ACHN (cell line): ENCODE measurements around the gene TCF3.
A peak's percentile ranks its signal among the peaks of the same experiment; 100 is the strongest.

Experiments used
- DNase-seq: peaks from one replicate; pipeline ENCODE4 v3.0.0-alpha.2; 2015
- in situ Hi-C: cut with HindIII; loops from 2 replicates; pipeline ENCODE4 v1.10.0; 2017; ENCODE audit warnings: low sequenced_read_pairs, low pct_ligation_motif_present, low pct_unique_long_range_greater_than_20kb

TCF3 gene

GRCh38 chr19:1619094-1619439 lies 33.3 kb downstream of the TCF3 start:
- in situ Hi-C loops: no loop called here
- DNase-seq: no peak

- DNase-seq: peak; percentile 25
- in situ Hi-C loops: no loop called here
These were observed 34.0 kb downstream of the TCF3 start for GRCh38 chr19:1618157-1619093.

GRCh38 chr19:1616875-1617274 lies 35.5 kb downstream of the TCF3 start:
- DNase-seq: no peak
- in situ Hi-C loops: no loop called here

GRCh38 chr19:1616396-1616795 lies 36.0 kb downstream of the TCF3 start:
- no peak for DNase-seq
- in situ Hi-C loops: no loop called here

GRCh38 chr19:1615156-1615765 lies 37.2 kb downstream of the TCF3 start:
- in situ Hi-C loops: no loop called here
- DNase-seq: no peak

- no peak for DNase-seq
- in situ Hi-C loops: no loop called here
These were observed 38.4 kb downstream of the TCF3 start for GRCh38 chr19:1613808-1614570.

GRCh38 chr19:1613146-1613545 lies 39.3 kb downstream of the TCF3 start:
- no peak for DNase-seq
- in situ Hi-C loops: no loop called here

- in situ Hi-C loops: no loop called here
- no peak for DNase-seq
These were observed 40.0 kb downstream of the TCF3 start for GRCh38 chr19:1612114-1613086.

- in situ Hi-C loops: no loop called here
- no peak for DNase-seq
These were observed 41.1 kb downstream of the TCF3 start for GRCh38 chr19:1611353-1611752.

- in situ Hi-C loops: no loop called here
These were observed 41.8 kb downstream of the TCF3 start for GRCh38 chr19:1610579-1610978.

GRCh38 chr19:1609680-1610474 lies 42.5 kb downstream of the TCF3 start:
- no peak for DNase-seq
- in situ Hi-C loops: no loop called here

More at GRCh38 chr19:1610579-1610978, 41.8 kb downstream of the TCF3 start:
- no peak for DNase-seq

- no peak for DNase-seq
- in situ Hi-C loops: no loop called here
These were observed 43.4 kb downstream of the TCF3 start for GRCh38 chr19:1609103-1609396.

- peak; percentile 31 for DNase-seq
- in situ Hi-C loops: no loop called here
These were observed 43.9 kb downstream of the TCF3 start for GRCh38 chr19:1608359-1609102.

- DNase-seq: no peak
- in situ Hi-C loops: no loop called here
These were observed 46.2 kb downstream of the TCF3 start for GRCh38 chr19:1606138-1606651.

- in situ Hi-C loops: no loop called here
- DNase-seq: peak; percentile 89
These were observed 46.9 kb downstream of the TCF3 start, which contains the start of gene UQCR11 for GRCh38 chr19:1605236-1606137. Gene UQCR11 (minus strand): TSS chr19:1605462. CDS start chr19:1605409, 53 bp downstream.
